ENCODE data around the gene SLC1A7.

Gene SLC1A7

GRCh38 chr1:53093451-53093754 is 49.0 kb downstream of the SLC1A7 start:
- no peak for DNase-seq (ENCODE audit: low read depth)
- no peak overlapping the region for H3K4me3 ChIP-seq (ENCODE audit: low read length)
- TF ChIP-seq CTCF (IDR thresholded peaks at IDR 0.05; ENCODE audit: insufficient read depth, low read depth, low read length, missing control alignments): no peak

GRCh38 chr1:53092659-53093450 is 49.6 kb downstream of the SLC1A7 start:
- DNase-seq (ENCODE audit: low read depth): no peak
- TF ChIP-seq CTCF (IDR thresholded peaks at IDR 0.05; ENCODE audit: insufficient read depth, low read depth, low read length, missing control alignments): no peak

GRCh38 chr1:53091841-53092645 is 50.4 kb downstream of the SLC1A7 start:
- no peak overlapping the region for H3K4me3 ChIP-seq (ENCODE audit: low read length)
- DNase-seq (ENCODE audit: low read depth): no peak
- TF ChIP-seq CTCF (IDR thresholded peaks at IDR 0.05; ENCODE audit: insufficient read depth, low read depth, low read length, missing control alignments): no peak

More at GRCh38 chr1:53092659-53093450, 49.6 kb downstream of the SLC1A7 start:
- no peak overlapping the region for H3K4me3 ChIP-seq (ENCODE audit: low read length)

GRCh38 chr1:53090227-53091147 is 52.0 kb downstream of the SLC1A7 start:
- DNase-seq (ENCODE audit: low read depth): no peak
- no peak overlapping the region for H3K4me3 ChIP-seq (ENCODE audit: low read length)
- no peak for TF ChIP-seq CTCF (IDR thresholded peaks at IDR 0.05; ENCODE audit: insufficient read depth, low read depth, low read length, missing control alignments)

- no peak for DNase-seq (ENCODE audit: low read depth)
- no peak for TF ChIP-seq CTCF (IDR thresholded peaks at IDR 0.05; ENCODE audit: insufficient read depth, low read depth, low read length, missing control alignments)
- H3K4me3 ChIP-seq (ENCODE audit: low read length): no peak overlapping the region
Measured at GRCh38 chr1:53089478-53090226, 52.8 kb downstream of the SLC1A7 start.
